HepG2 (cell line): ENCODE measurements around the gene IL17C.

Experiments used
- ELF1 ChIP-seq: sonication (generic); formaldehyde crosslinking; IDR thresholded peaks from 2 replicates; pipeline ENCODE4 v1.4.0; 2020; ENCODE audit warnings: missing genetic modification reagents
- JUND ChIP-seq: sonication (generic); formaldehyde crosslinking; IDR thresholded peaks from 2 replicates; pipeline ENCODE4 v1.8.0; 2022; ENCODE audit warnings: mild to moderate bottlenecking, missing genetic modification reagents
- KMT2B ChIP-seq: IDR thresholded peaks from 2 replicates; pipeline ENCODE4 v1.6.1; 2016; ENCODE audit warnings: missing genetic modification reagents, missing compliant biosample characterization
- NR2F6 ChIP-seq, 2 experiments: IDR thresholded peaks; 2 replicates each; pipeline ENCODE4 v1.6.1; 2016; ENCODE audit warnings: antibody characterized with exemption in 1 of 2, mild to moderate bottlenecking in 1 of 2
- SP2 ChIP-seq: sonication (generic); formaldehyde crosslinking; IDR thresholded peaks from 2 replicates; pipeline ENCODE4 v1.5.1; 2020; ENCODE audit warnings: mild to moderate bottlenecking, missing genetic modification reagents
- TCF7 ChIP-seq: sonication (generic); IDR thresholded peaks from 2 replicates; pipeline ENCODE4 v1.6.1; 2016; ENCODE audit warnings: antibody characterized with exemption, low read depth
- TF ChIP-seq, protein P1 (sequence below): IDR thresholded peaks from 2 replicates; pipeline ENCODE4 v1.6.1; 2012; ENCODE audit warnings: inconsistent platforms
- TF ChIP-seq, protein P2 (sequence below): sonication (generic); formaldehyde crosslinking; IDR thresholded peaks from 2 replicates; pipeline ENCODE4 v1.5.1; 2020; ENCODE audit warnings: missing genetic modification reagents, mild to moderate bottlenecking, borderline replicate concordance

DNA sequence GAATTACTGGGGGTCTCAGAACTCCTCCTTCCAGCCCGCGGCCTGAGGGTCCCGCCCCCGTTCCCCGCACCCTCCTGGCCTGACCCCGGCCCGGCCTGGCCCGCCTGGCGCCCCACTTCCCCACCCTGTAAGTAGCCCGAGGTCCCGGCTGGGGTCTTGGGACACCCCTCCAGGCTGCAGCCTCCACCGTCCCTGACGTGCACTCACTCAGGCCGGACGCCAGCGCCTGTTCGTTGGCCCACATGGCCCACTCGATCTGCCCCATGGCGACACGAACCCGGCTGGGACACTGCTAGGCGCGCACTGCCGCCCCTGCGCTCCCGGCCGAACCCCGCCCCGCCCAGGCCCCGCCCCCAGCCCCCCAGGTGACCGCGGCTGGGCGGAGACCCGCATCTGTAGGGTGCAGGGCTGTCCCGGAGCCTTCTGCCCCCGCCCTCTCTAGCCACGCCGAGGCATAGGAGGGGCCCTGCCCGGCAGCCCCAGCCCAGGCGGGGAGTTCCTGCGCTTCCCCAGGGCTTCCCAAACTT is 12.4 kb downstream of the IL17C start, which contains the start of gene CYBA:
- TF ChIP-seq SP2 (CRISPR knock-in tag) = peak; percentile 44
- TF ChIP-seq, protein P1, sequence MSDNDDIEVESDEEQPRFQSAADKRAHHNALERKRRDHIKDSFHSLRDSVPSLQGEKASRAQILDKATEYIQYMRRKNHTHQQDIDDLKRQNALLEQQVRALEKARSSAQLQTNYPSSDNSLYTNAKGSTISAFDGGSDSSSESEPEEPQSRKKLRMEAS = peak; percentile 77
- TF ChIP-seq KMT2B = 0 out of 2 replicates have a peak, but pooled peaks have one; percentile 1
- no peak for TF ChIP-seq ELF1 (CRISPR knock-in tag)
- TF ChIP-seq TCF7 = no peak
- no peak for TF ChIP-seq JUND
- TF ChIP-seq, protein P2, sequence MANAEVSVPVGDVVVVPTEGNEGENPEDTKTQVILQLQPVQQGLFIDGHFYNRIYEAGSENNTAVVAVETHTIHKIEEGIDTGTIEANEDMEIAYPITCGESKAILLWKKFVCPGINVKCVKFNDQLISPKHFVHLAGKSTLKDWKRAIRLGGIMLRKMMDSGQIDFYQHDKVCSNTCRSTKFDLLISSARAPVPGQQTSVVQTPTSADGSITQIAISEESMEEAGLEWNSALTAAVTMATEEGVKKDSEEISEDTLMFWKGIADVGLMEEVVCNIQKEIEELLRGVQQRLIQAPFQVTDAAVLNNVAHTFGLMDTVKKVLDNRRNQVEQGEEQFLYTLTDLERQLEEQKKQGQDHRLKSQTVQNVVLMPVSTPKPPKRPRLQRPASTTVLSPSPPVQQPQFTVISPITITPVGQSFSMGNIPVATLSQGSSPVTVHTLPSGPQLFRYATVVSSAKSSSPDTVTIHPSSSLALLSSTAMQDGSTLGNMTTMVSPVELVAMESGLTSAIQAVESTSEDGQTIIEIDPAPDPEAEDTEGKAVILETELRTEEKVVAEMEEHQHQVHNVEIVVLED (CRISPR knock-in tag) = 0 out of 2 replicates have a peak, but pooled peaks have one; percentile 2
- no peak for TF ChIP-seq NR2F6 (IDR thresholded peaks at IDR 0.05)
- no peak; the same call in 1 of the 2 replicates for TF ChIP-seq NR2F6 (CRISPR knock-in tag; IDR thresholded peaks at IDR 0.05)
